ENCODE measurements around the gene STAB1. TPM values are rescaled to one million over a fixed set of nuclear protein-coding genes. Genes with fewer than 3 reads are reported as not detected.
A peak's percentile ranks its signal among the peaks of the same experiment; 100 is the strongest.
"Not testable (repeated sequence)": the region's sequence is repeated elsewhere in the genome, so short reads cannot be mapped to it uniquely, and the experiment has no call there.

STAB1 gene
- total RNA-seq, 2 donors from 2014 or later, result 303 to 498 TPM

DNA sequence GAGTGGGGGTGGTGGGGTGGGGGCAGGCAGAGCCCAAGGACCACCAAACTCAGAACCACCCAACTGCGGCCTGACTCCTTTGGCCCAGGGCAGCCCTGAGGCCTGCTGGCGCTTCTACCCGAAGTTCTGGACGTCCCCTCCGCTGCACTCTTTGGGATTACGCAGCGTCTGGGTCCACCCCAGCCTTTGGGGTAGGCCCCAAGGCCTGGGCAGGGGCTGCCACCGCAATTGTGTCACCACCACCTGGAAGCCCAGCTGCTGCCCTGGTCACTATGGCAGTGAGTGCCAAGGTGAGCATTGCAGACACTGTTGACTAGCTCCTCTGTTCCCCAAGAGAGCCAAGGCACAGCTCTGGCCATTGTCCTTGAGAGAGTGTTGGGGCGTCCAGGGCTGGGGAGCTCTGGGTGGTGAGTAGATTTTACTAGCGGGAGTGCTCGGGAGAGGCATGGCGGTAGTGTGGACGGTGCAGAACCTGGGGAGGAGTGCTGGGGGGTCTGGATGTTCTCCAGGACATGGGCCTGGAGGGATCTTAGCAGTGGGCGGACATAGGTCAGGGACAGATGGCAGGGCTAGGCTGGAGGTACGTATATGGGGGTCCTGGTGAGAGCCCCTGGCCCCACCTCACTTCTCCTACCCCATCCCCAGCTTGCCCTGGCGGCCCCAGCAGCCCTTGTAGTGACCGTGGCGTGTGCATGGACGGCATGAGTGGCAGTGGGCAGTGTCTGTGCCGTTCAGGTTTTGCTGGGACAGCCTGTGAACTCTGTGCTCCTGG, 25.8 kb downstream of the STAB1 start:
- intact Hi-C loops (cut with DNase I), result no loop called here
- peak; percentile 71 for DNase-seq (ENCODE audit: low spot score)

DNA sequence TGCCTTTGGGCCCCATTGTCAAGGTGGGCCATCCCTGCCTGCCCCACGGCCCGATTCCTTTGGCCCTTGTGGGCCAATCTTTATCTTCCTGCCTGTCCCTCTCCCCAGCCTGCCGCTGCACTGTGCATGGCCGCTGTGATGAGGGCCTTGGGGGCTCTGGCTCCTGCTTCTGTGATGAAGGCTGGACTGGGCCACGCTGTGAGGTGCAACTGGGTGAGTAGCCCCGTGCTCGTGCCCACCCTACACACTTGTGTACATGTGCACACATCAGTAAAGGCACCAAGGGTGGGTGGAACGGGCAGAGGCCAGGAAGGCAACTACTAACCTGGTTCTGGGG, 26.3 kb downstream of the STAB1 start:
- intact Hi-C loops (cut with DNase I), result no loop called here
- DNase-seq (ENCODE audit: low spot score), result no peak

DNA sequence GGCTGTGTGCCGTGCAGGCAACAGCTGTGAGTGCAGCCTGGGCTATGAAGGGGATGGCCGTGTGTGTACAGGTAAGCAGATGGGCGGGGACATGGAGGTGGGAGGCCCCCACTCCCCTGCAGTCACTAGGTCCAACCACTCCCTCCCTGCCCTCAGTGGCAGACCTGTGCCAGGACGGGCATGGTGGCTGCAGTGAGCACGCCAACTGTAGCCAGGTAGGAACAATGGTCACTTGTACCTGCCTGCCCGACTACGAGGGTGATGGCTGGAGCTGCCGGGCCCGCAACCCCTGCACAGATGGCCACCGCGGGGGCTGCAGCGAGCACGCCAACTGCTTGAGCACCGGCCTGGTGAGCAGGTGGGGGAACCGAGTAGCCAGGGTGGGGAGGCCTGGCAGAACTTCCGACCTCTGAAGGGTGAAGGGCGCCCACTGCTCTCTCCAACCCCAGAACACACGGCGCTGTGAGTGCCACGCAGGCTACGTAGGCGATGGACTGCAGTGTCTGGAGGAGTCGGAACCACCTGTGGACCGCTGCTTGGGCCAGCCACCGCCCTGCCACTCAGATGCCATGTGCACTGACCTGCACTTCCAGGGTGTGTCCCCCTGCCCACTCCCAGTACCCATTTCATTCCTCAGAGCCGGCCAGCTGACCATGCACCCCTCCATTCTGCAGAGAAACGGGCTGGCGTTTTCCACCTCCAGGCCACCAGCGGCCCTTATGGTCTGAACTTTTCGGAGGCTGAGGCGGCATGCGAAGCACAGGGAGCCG, 26.9 kb downstream of the STAB1 start:
- intact Hi-C loops (cut with DNase I), result no loop called here
- peak; percentile 79 for DNase-seq (ENCODE audit: low spot score)

DNA sequence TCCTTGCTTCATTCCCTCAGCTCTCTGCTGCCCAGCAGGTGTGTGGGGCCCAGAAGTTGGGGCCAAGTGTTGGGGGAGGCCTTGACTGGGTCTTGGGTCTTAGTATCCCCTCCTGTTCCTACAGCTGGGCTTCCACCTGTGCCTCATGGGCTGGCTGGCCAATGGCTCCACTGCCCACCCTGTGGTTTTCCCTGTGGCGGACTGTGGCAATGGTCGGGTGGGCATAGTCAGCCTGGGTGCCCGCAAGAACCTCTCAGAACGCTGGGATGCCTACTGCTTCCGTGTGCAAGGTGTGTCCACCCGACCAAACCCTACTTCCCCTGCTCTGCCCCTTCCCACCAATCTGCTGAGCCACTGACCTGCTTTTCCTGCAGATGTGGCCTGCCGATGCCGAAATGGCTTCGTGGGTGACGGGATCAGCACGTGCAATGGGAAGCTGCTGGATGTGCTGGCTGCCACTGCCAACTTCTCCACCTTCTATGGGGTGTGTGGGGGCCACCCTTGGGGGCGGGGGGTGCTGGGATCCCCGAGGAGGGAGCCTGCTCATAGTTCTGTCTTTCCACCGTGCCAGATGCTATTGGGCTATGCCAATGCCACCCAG, 27.6 kb downstream of the STAB1 start:
- intact Hi-C loops (cut with DNase I), result no loop called here
- DNase-seq (ENCODE audit: low spot score), result peak; percentile 75

- intact Hi-C loops (cut with DNase I), result no loop called here
- peak; percentile 79 for DNase-seq (ENCODE audit: low spot score)
Measured at GRCh38 chr3:52523386-52524257, 28.5 kb downstream of the STAB1 start.

DNA sequence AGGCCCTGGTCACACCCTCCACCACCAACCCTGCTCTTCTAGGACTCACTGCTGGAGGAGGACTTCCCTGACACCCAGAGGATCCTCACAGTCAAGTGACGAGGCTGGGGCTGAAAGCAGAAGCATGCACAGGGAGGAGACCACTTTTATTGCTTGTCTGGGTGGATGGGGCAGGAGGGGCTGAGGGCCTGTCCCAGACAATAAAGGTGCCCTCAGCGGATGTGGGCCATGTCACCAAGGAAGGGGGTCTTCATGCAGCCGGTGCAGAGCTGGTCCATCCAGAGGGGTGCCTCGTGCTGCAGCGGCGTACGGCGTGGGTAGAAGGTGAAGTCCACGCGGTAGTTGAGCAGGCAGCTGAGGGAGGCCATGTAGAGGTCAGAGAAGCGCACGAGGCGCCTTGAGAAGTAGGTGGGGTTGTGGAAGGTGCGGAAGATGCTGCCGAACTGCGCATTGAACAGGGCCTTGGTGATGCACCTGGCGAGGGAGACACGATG, 29.2 kb downstream of the STAB1 start:
- intact Hi-C loops (cut with DNase I), result no loop called here
- no peak for DNase-seq (ENCODE audit: low spot score)

DNA sequence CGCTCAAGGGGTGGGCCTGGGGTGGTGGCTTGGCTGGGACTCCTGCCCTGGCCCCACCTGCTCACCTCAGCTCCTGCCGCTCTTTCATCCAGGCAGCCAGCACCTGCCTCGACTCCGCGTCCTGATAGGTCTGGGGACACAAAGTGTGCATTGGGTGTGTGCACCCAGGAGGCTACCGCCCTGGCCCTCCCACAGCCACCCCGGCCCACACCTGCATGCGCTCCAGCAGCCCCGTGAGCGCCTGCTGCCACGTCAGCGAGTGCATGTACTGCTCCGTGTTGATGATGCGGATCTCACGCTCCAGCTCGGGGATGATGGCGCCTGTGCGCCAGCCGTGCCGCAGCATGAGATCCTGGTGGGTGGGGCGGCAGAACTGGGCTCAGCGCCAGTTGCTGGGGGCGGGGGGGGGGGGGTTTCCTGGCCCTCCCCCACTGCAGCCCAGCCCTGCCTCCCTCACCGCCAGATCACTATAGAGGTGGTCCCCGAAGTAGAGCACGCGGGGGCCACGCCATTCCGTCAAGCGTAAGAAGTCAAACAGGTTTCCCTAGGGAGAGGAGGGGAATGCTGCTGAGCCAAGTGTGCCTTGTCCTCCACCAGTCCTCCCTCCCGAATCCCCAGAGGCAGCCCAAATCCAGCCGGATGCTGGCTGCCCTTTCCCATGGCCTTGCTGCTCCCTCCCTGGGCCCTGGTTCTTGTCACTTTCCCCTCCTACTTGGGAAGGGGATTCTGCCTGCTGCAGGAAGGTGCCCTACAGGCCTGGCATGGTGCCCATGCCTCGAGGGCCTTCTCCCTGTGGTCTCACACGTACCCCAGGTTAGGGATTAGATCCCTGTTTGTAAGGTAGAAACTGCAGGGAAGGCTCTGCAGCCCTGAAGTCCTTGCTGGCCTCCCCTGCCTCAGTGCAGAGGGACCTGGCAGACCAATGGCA, 29.9 kb downstream of the STAB1 start:
- peak; percentile 82 for DNase-seq (ENCODE audit: low spot score)
- intact Hi-C loops (cut with DNase I), result no loop called here

DNA sequence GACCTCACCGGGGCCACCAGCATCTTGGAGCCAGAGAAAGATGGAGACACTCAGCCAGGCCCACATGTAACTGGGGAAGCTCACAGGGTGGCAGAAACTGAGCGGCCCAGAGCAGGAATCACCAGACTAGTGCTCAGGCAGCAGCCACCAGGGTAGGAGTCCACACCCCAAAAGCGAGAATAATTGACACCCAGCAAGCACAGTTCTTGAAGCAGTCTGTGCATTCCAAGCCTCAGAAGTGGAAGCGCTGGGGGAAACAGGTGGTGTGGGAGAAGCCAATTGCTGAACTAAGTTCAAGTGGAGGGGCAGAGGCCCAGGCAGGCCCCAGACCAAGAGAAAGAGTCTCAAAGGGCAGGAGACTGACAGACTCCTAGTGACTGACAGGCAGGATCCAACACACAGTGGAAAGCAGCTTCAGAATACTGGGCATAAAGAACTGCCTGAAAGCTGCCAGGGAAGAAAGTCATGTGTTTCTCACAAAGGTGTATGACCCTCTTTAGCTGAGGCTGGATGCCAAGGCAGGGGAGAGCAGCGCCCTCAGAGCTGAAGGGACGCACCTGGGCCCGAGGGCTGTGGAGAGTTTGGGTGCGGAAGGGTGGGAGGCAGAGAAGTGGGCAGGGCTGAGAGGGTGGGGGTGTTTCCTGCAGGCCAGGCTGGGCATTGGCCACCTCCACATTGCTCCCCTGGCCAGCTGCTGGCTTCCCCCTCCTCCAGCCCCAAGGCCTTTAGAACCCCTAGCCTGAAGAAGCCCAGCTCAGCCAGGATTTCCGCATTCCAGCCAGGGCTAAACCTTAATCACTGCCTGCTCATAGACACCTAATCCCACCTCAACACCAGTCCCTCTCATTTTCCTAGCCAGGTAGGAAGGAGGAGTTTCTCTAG, 30.8 kb downstream of the STAB1 start:
- DNase-seq (ENCODE audit: low spot score), result peak; percentile 72
- intact Hi-C loops (cut with DNase I), result no loop called here

DNA sequence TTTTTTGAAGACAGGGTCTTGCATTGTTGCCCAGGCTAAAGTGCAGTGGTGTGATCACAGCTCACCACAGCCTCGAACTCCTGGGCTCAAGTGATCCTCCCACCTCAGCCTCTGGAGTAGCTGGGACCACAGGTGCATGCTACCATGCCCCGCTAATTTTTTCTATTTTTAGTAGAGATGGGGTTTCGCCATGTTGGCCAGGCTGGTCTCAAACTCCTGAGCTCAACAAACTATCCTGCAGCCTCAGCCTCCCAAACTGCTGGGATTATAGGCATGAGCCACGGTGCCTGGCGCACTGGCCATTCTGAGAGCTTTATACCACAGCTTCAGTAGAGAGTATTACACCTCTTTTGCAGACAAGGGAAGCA, 31.5 kb downstream of the STAB1 start:
- intact Hi-C loops (cut with DNase I), result not testable (repeated sequence)
- DNase-seq (ENCODE audit: low spot score), result peak; percentile 76

GRCh38 chr3:52527039-52527731, 32.0 kb downstream of the STAB1 start:
- intact Hi-C loops (cut with DNase I), result no loop called here
- peak; percentile 81 for DNase-seq (ENCODE audit: low spot score)

- DNase-seq (ENCODE audit: low spot score), result peak; percentile 76
- intact Hi-C loops (cut with DNase I), result no loop called here
Measured at GRCh38 chr3:52527732-52528585, 32.8 kb downstream of the STAB1 start.

- peak; percentile 83 for DNase-seq (ENCODE audit: low spot score)
- intact Hi-C loops (cut with DNase I), result no loop called here
Measured at GRCh38 chr3:52528586-52529375, 33.6 kb downstream of the STAB1 start.

DNA sequence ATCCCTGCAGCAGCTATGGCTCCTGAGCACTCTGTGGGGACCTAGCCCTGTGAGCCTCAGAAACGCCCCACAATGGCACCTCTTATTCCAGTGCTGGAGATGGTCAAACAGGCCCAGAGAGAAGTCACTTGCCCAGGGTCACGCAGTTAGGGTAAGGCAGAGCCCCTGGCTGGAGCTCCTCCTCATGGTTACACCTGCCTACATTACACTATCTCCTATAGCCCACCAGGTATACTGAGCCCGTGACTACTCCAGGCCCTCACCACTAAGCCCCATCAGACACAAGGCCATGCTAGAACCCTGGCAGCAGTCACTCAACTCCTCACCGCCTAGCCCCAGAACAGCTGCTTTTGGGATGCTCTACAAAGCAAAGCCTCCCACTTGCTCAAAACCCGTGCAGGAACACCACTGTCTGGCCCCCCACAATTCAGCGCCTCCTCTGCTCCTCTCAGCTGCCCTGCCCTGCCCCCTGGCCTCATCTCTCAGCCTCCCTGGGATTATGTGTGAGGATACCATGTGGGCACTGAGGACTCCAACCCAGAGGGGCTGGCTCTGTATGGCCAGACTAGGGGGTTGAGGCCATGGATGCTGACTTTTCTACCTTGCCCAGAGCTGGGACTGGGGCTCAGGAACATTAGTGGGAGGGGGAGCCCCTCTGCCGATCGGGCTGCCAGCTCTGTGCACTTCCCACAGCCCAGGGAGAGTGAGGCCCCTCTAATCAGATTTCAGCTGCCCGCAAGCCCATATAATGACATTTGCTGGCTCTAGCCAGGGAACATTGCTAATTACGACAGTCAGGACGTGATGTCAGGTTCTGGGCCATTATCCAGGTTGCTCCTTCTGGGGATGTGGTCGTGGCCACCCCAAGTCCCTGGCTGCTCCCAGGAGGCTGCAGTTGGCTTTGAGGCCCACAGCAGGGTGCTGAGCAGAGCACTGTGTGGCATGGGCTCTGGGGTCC, 34.5 kb downstream of the STAB1 start:
- peak; percentile 82 for DNase-seq (ENCODE audit: low spot score)
- intact Hi-C loops (cut with DNase I), result no loop called here
